ENCODE data around the gene MSH4.
"Not testable (repeated sequence)": the region's sequence is repeated elsewhere in the genome, so short reads cannot be mapped to it uniquely, and the experiment has no call there.

MSH4 gene

GRCh38 chr1:75797606-75798216 is 1.0 kb downstream of the MSH4 start:
- no peak for DNase-seq

- not testable (repeated sequence) for DNase-seq
These were observed 4.8 kb downstream of the MSH4 start for GRCh38 chr1:75801480-75801879.

DNA sequence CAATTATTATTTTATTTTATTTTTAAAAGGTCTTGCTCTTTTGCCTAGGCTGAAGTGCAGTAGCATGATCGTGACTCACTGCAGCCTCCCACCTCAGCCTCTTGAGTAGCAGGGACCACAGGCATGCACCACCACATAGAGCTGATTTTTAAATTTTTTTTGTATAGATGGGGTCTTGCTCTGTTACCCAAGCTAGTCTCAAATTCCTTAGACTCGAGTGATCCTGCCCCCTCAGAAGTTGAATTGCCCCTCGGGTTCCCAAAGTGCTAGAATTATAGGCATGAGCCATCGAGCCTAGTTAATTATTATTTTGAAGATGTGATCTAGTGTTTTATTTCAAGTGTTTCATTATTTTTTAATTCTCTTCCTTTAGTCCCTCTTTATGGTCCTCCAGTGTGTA is 12.2 kb downstream of the MSH4 start:
- no peak for DNase-seq

DNA sequence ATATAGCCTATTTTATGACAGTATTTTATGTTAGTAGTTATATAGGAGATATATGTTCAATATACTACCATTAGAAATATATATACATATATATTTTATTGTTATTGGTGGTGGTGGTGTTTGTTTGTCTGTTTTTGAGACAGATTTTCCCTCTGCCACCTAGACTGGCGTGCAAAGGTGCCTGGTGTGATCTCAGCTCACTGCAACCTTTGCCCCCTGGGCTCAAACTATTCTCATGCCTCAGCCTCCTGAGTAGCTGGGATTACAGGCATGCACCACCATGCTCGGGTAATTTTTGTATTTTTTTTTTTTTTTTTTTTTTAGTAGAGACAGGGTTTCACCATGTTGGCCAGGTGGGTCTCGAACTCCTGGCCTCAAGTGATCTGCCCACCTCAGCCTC is 13.4 kb downstream of the MSH4 start:
- DNase-seq = not testable (repeated sequence)

DNA sequence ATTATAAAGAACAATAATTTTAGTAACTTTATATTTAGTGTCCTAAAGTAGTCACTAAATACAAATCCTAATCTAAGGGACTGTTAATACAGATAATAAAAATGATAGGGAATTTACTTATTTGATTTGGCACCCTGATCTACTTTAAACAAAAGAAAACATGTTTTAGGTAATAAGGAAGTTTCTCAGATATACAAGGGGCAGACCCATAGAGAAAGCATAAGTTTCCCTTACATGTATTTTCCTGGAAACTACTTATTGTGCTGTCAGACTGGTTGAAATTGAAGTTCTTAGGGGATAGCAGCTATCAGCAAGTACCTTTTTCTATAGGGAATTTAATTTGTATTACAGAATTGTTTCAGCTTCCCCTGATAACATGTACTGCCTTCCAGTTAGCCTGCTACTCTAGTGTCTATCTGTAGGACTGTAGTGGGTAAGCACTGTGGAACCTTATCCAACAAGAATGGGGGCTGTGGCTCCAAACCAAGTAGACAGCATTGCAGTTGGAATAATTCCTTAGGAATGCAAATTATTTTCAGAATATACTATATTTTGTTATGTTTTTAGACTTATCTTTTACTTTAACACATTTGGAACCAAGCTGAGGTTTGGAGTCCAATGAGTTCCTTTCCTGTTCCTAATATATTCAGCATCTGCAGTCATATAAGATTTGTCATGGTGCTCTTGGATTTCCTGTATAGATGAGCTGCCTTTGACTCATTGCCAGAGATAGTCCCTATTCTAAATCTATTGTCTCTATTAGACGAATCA is 14.7 kb downstream of the MSH4 start:
- DNase-seq = no peak

DNA sequence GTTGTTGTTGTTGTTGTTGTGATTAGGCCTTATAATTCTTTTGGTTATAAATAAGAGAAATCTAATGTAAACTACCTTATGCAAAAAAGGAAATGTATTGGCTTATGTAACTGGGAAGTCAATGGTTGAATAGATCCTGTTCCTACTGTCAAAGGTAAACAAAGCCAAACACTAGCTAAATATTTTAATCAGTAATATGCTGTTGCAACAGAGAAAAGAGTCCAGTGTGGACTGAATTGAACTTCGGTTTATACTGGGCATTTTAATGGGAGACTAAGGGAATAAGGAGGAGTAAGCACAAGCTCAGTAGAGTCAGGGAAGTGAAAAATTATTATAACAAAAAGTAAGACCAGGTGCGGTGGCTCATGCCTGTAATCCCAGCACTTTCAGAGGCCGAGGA is 15.4 kb downstream of the MSH4 start:
- no peak for DNase-seq

DNA sequence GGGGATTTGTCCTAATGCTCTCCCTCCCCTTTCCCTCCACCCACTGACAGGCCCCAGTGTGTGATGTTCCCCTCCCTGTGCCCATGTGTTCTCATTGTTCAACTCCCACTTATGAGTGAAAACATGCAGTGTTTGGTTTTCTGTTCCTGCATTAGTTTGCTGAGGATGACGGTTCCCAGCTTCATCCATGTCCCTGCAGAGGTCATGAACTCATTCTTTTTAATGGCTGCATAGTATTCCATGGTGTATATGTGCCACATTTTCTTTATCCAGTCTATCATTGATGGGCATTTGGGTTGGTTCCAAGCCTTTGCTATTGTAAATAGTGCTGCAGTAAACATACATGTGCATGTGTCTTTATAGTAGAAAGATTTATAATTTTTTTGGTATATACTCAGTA is 26.9 kb downstream of the MSH4 start:
- DNase-seq = not testable (repeated sequence)

- no peak for DNase-seq
These were observed 39.9 kb downstream of the MSH4 start for GRCh38 chr1:75836528-75837100.

DNA sequence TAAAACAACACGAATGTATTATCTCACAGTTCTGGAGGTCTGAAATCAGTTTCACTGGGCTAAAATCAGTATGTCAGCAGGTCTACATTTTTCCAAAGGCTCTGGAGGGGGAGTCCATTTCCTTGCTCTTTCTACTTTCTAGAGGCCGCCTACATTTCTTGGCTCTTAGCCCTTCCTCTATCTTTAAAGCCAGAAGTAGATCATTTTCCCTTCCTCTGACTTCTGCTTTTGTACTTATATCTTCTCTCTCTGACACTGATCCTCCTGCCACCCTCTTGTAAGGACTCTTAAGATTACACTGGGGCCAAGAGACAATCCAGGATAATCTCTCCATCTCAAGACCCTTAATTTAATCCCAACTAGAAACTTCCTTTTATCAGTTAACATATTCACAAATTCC is 41.4 kb downstream of the MSH4 start:
- DNase-seq = no peak

GRCh38 chr1:75841421-75841820 is 44.7 kb downstream of the MSH4 start:
- DNase-seq = no peak

GRCh38 chr1:75845576-75845975 is 48.9 kb downstream of the MSH4 start:
- no peak for DNase-seq

DNA sequence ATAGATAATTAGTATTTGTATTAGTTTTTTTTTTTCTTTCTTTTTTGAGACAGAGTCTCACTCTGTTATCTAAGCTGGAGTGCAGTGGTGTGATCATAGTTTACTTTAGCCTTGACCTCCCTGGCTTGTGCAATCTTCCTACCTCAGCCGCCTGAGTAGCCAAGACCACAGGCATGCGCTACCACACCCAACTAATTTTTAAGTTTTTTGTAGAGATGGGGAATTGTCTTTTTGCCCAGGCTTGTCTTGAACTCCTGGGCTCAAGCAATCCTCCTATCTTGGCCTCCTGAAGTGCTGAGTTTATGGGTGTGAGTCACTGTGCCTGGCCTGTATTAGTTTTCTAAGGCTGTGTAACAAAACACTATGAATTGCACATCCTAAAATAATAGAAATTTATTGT is 58.3 kb downstream of the MSH4 start:
- no peak for DNase-seq

DNA sequence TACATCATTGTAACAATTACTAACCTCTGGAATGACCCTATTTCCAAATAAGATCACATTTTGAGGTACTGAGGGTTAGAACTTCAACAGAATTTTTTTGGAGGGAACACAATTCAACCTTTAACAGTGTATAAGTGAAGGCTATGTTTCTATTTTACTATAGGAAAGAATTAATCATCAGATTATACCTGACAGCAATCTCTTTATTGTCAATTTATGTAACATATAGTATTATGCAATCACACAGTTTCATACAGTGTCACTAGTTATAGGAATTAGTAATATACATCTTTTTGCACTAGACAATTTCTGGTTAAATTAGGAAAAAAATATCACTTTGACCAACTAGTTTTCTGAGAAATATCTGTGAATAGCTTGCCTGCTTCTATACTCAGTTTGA is 59.1 kb downstream of the MSH4 start:
- no peak for DNase-seq

- DNase-seq = no peak
These were observed 65.1 kb downstream of the MSH4 start for GRCh38 chr1:75861831-75862230.

DNA sequence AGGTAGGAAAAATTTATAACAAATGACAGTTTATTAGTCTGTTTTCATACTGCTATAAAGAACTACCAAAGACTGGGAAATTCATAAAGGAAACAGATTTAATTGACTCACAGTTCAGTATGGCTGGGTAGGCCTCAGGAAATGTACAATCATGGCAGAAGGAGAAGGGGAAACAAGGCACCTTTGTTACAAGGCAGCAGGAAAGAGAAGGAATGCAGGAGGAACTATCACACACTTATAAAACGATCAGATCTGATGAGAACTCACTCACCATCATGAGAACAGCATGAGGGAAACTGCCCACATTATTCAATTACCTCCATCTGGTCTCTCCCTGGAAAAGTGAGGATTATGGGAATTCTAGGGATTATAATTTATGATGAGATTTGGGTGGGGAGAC is 74.3 kb downstream of the MSH4 start:
- DNase-seq = no peak

DNA sequence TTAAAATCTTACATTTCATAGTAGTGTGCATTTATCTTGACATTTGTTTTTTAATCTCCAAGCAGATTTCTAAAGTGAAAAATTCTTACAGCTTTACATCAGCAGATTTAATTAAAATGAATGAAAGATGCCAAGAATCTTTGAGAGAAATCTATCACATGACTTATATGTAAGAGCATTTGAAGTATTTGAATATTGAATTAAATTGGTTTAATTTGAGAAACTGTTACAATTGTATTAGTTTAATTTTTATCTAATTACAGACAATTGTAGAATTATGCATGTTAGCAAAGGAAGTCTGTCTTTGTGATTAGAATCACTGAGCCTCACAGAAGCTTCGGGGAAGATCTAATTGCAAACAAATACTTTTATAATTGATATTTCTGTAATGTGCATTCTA is 83.3 kb downstream of the MSH4 start:
- no peak for DNase-seq

- no peak for DNase-seq
These were observed 87.8 kb downstream of the MSH4 start for GRCh38 chr1:75884437-75884836.

- no peak for DNase-seq
These were observed 104.7 kb downstream of the MSH4 start for GRCh38 chr1:75901371-75901770.

GRCh38 chr1:75908717-75909152 is 112.1 kb downstream of the MSH4 start:
- no peak for DNase-seq

DNA sequence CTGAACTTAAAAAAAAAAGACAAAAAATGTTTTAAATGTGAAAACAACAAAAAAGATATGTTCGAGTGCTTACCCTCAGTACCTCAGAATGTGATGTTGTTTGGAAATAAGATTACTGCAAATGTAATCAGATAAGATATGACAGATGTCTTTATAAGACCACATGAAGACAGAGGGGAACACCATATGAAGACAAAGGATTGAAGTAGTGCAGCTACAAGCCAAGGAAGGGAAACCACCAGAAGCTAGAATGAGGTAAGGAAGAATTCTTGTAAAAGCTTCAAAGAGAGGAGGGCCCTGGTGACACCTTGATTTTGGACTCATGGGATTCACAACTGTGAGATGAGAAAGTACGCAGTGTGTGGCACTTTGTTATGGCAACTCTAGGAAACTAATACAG is 120.2 kb downstream of the MSH4 start:
- DNase-seq = no peak

- no peak for DNase-seq
These were observed 126.0 kb downstream of the MSH4 start for GRCh38 chr1:75922698-75923097.

- DNase-seq = no peak
These were observed 135.6 kb downstream of the MSH4 start, which contains the start of gene ASB17 for GRCh38 chr1:75932304-75932703. Gene ASB17, minus strand, starts transcription at chr1:75932404. Its CDS starts 113 bp downstream, at chr1:75932291.

DNA sequence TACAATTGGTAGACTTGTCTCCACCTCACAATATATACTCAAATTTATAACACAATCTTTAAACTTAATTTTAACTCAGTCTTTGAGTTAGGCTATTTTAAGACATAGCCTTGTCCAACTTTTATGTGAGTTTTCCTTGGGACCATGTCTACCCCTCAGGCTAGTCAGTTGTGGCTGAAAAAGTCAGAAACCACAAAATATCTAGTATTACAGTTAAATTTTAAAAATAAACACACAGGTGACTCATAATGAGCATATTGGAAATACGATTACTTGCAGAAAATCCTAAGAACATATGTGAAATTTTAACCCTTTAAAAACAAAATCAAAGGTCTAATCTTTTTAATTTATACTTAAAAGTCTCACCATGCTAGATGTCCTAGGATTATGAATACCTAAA is 140.4 kb downstream of the MSH4 start:
- no peak for DNase-seq

GRCh38 chr1:75943037-75943436 is 146.4 kb downstream of the MSH4 start:
- peak; percentile 25 for DNase-seq

Measured in left hindlimb (tissue), 1 donor.